GM23338 (cell line): ENCODE measurements around the gene RPUSD3. TPM values are rescaled to one million over a fixed set of nuclear protein-coding genes. Genes with fewer than 3 reads are reported as not detected.

Experiments used
- ATAC-seq: fragments of 200-7000 bp; cut with Tn5 transposase; 3 replicates; pipeline ENCODE4 v1.9.1; 2020
- DNase-seq: peaks from one replicate; pipeline ENCODE4 v3.0.0-alpha.2; 2015; ENCODE audit warnings: low spot score
- H2AFZ ChIP-seq: fragments of 200-600 bp; sonication (generic); 2 replicates; pipeline ENCODE4 v1.8.0; 2016; ENCODE audit warnings: antibody characterized with exemption, mild to moderate bottlenecking, moderate library complexity
- H3F3A ChIP-seq: fragments of 200-600 bp; sonication (generic); replicated peaks from 2 replicates; pipeline ENCODE4 v1.8.0; 2017; ENCODE audit warnings: antibody characterized with exemption, mixed run types, low read depth
- H3K27ac ChIP-seq: fragments of 200-600 bp; sonication (generic); 2 replicates; pipeline ENCODE4 v1.6.1; 2016; ENCODE audit warnings: low read depth
- H3K27me3 ChIP-seq: fragments of 200-600 bp; sonication (generic); 2 replicates; pipeline ENCODE4 v1.8.0; 2016; ENCODE audit warnings: mild to moderate bottlenecking, mixed run types, moderate library complexity; ENCODE audit not compliant: insufficient read depth
- H3K36me3 ChIP-seq: fragments of 200-600 bp; sonication (generic); 2 replicates; pipeline ENCODE4 v1.8.0; 2016; ENCODE audit warnings: mild to moderate bottlenecking; ENCODE audit not compliant: insufficient read depth
- H3K4me1 ChIP-seq: fragments of 200-600 bp; sonication (generic); 2 replicates; pipeline ENCODE4 v1.8.0; 2016; ENCODE audit warnings: mild to moderate bottlenecking, moderate library complexity; ENCODE audit not compliant: insufficient read depth
- H3K4me2 ChIP-seq: fragments of 200-600 bp; sonication (generic); 2 replicates; pipeline ENCODE4 v1.7.1; 2017; ENCODE audit warnings: mixed run types
- H3K4me3 ChIP-seq: fragments of 200-600 bp; sonication (generic); 2 replicates; pipeline ENCODE4 v1.6.1; 2016; ENCODE audit warnings: mixed run types
- H3K79me2 ChIP-seq: fragments of 200-600 bp; sonication (generic); replicated peaks from 2 replicates; pipeline ENCODE4 v1.8.0; 2017; ENCODE audit warnings: mild to moderate bottlenecking; ENCODE audit not compliant: insufficient read depth
- H3K9me2 ChIP-seq: fragments of 200-600 bp; sonication (generic); 2 replicates; pipeline ENCODE4 v1.8.0; 2017; ENCODE audit not compliant: insufficient read depth
- H4K20me1 ChIP-seq: fragments of 200-600 bp; sonication (generic); replicated peaks from 2 replicates; pipeline ENCODE4 v1.8.0; 2017; ENCODE audit warnings: mild to moderate bottlenecking; ENCODE audit not compliant: insufficient read depth
- H3K27ac Mint-ChIP-seq: 2 replicates; pipeline ENCODE4 v1.8.0; 2020; ENCODE audit warnings: inconsistent platforms, mild to moderate bottlenecking, moderate library complexity, mixed read lengths
- H3K27me3 Mint-ChIP-seq: 3 replicates; pipeline ENCODE4 v1.8.0; 2022; ENCODE audit warnings: low read depth, mild to moderate bottlenecking, moderate library complexity, mixed read lengths, inconsistent platforms; ENCODE audit not compliant: insufficient read depth, poor library complexity
- H3K36me3 Mint-ChIP-seq: 3 replicates; pipeline ENCODE4 v1.8.0; 2021; ENCODE audit warnings: low read depth, mild to moderate bottlenecking, inconsistent platforms, moderate library complexity, mixed read lengths
- H3K4me1 Mint-ChIP-seq: 3 replicates; pipeline ENCODE4 v1.8.0; 2020; ENCODE audit warnings: mild to moderate bottlenecking, inconsistent platforms, mixed read lengths
- H3K4me3 Mint-ChIP-seq: 3 replicates; pipeline ENCODE4 v1.8.0; 2021; ENCODE audit warnings: moderate library complexity, mild to moderate bottlenecking, inconsistent platforms, mixed read lengths
- H3K9me3 Mint-ChIP-seq: 3 replicates; pipeline ENCODE4 v1.8.0; 2020; ENCODE audit warnings: moderate library complexity, mild to moderate bottlenecking, inconsistent platforms, mixed read lengths
- CREB1 ChIP-seq: fragments of 250-450 bp; sonication (Bioruptor Pico); IDR thresholded peaks from 2 replicates; pipeline ENCODE4 v1.5.0; 2020; ENCODE audit warnings: low read depth, mild to moderate bottlenecking, moderate library complexity
- EZH2 ChIP-seq: fragments of 200-600 bp; sonication (generic); IDR thresholded peaks from one replicate; pipeline ENCODE4 v1.8.0; 2017; ENCODE audit warnings: antibody characterized with exemption, mild to moderate bottlenecking, low read depth; ENCODE audit not compliant: unreplicated experiment
- JUNB ChIP-seq: IDR thresholded peaks from one replicate; pipeline ENCODE4 v1.6.1; 2016; ENCODE audit warnings: antibody characterized with exemption; ENCODE audit not compliant: unreplicated experiment
- NANOG ChIP-seq: IDR thresholded peaks from 2 replicates; pipeline ENCODE4 v1.6.1; 2016; ENCODE audit warnings: antibody characterized with exemption, borderline replicate concordance
- POLR2AphosphoS5 ChIP-seq: IDR thresholded peaks from 2 replicates; pipeline ENCODE4 v1.6.1; 2016; ENCODE audit warnings: antibody characterized with exemption, low read depth
- REST ChIP-seq: IDR thresholded peaks from one replicate; pipeline ENCODE4 v1.6.1; 2018; ENCODE audit warnings: antibody characterized with exemption; ENCODE audit not compliant: unreplicated experiment
- STAT1 ChIP-seq: IDR thresholded peaks from one replicate; pipeline ENCODE4 v1.6.1; 2016; ENCODE audit warnings: antibody characterized with exemption; ENCODE audit not compliant: unreplicated experiment
- polyA plus RNA-seq: library from polyadenylated mRNA; unstranded; fragments of >200 nt; fragmentation: Nextera tagmentation; extraction: Ambion mirVana; gene quantifications from 2 replicates; pipeline ENCODE4 v1.2.1, GENCODE V29; 2016
- total RNA-seq: library from RNA; depleted of rRNA; stranded (reverse); fragments of >200 nt; shearing (Covaris generic); gene quantifications from 2 replicates; pipeline ENCODE4 v1.2.3, GENCODE V29; 2014

RPUSD3 gene
- total and polyA plus RNA-seq, 2 experiments from 2014 or later, result 64.3 to 73.4 TPM

DNA sequence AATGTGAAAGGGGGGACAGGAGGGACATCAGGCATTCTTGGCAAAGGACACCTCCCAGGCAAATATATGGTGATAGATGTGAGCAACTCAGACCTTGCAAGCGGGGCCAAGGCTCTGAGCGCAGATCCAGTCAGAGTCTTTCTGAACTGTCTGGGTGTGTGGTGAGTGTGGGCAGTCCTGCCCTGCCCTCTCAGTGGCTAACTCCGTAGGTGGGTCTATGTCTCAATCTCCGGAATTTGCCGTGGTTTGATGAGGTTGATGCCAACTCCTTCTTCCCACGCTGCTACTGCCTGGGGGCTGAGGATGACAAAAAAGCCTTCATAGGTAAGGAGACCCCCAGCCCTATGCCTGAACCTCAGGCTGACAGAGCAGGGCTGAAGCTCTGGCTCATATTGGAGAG lies 26.4 kb downstream of the RPUSD3 start:
- H3K4me2 ChIP-seq, result no peak overlapping the region
- H3K36me3 Mint-ChIP-seq, result no peaks in the 10 kb centered on the region
- no peaks in the 10 kb centered on the region for H4K20me1 ChIP-seq
- H3K4me3 ChIP-seq, result no peak overlapping the region
- no peak overlapping the region for H2AFZ ChIP-seq
- H3K27me3 Mint-ChIP-seq, result peaks cover 5% of the 10 kb centered on the region
- no peaks in the 10 kb centered on the region for H3K27me3 ChIP-seq
- no peaks in the 10 kb centered on the region for H3K9me3 Mint-ChIP-seq
- no peaks in the 10 kb centered on the region for H3K9me2 ChIP-seq
- no peaks in the 10 kb centered on the region for H3F3A ChIP-seq
- no peaks in the 10 kb centered on the region for H3K36me3 ChIP-seq
- ATAC-seq (no peak), DNase-seq (no peak)
- no peaks in the 10 kb centered on the region; the same call in 2 of the 3 replicates for H3K4me1 Mint-ChIP-seq
- H3K79me2 ChIP-seq, result no peaks in the 10 kb centered on the region
- no peaks in the 10 kb centered on the region for H3K4me1 ChIP-seq
- TF ChIP-seq STAT1 (no peak), POLR2AphosphoS5 (no peak), JUNB (no peak), CREB1 (no peak), REST (no peak)
- H3K27ac Mint-ChIP-seq, result no peak overlapping the region
- no peak overlapping the region for H3K27ac ChIP-seq
- no peak overlapping the region for H3K4me3 Mint-ChIP-seq

GRCh38 chr3:9815986-9816385 lies 27.8 kb downstream of the RPUSD3 start:
- DNase-seq, result no peak
- TF ChIP-seq NANOG (no peak), STAT1 (no peak), EZH2 (no peak)
- H3K9me2 ChIP-seq, result no peaks in the 10 kb centered on the region
- H3K4me1 Mint-ChIP-seq, result peaks cover 5% of the 10 kb centered on the region; the same call in 2 of the 3 replicates
- H3K27me3 Mint-ChIP-seq, result peaks cover 8% of the 10 kb centered on the region
- H3K4me3 Mint-ChIP-seq, result no peak overlapping the region
- H3K4me3 ChIP-seq, result no peak overlapping the region
- no peaks in the 10 kb centered on the region; the same call in 2 of the 3 replicates for H3K36me3 Mint-ChIP-seq
- H3K27ac ChIP-seq, result no peak overlapping the region
- H3K4me2 ChIP-seq, result no peak overlapping the region
- no peaks in the 10 kb centered on the region for H3K36me3 ChIP-seq
- no peaks in the 10 kb centered on the region; the same call in 2 of the 3 replicates for H3K9me3 Mint-ChIP-seq
- H3F3A ChIP-seq, result 0 out of 2 replicates have a peak, but pooled peaks cover 2% of the 10 kb centered on the region
- no peaks in the 10 kb centered on the region for H3K4me1 ChIP-seq
- no peak overlapping the region for H2AFZ ChIP-seq
- H4K20me1 ChIP-seq, result no peaks in the 10 kb centered on the region
- no peak for ATAC-seq
- no peak overlapping the region for H3K27ac Mint-ChIP-seq
- peaks cover 11% of the 10 kb centered on the region for H3K27me3 ChIP-seq
- H3K79me2 ChIP-seq, result no peaks in the 10 kb centered on the region
